A549 (cell line): Measurements from ENCODE around the gene NXPH4. TPM values are rescaled to one million over a fixed set of nuclear protein-coding genes. Genes with fewer than 3 reads are reported as not detected.

Source experiments
- ATAC-seq, 2 experiments: fragments of 200-7000 bp in 1 of 2; fragments of >200 bp in 1 of 2; cut with Nextera tagmentation in 1 of 2; cut with Tn5 transposase in 1 of 2; 3 replicates each; pipeline versions ENCODE4 v1.8.0 to v1.9.1; 2018 to 2020; ENCODE audit warnings: mild to moderate bottlenecking in 1 of 2, moderate library complexity in 1 of 2
- CTCF ChIA-PET: fragments of 300-600 bp; sonication (Branson Sonifier 250); formaldehyde crosslinking; extraction: SDS; loops from one replicate; lab custom pipeline; 2021; ENCODE audit warnings: antibody characterized with exemption, inconsistent platforms; lab: Yijun Ruan, JAX
- POLR2A ChIA-PET: fragments of 350-600 bp; formaldehyde crosslinking; extraction: SDS; loops from one replicate; lab custom pipeline; 2021; ENCODE audit warnings: antibody characterized with exemption, inconsistent platforms; lab: Yijun Ruan, JAX
- DNase-seq, 2 experiments: peaks; one replicate each; pipeline versions ENCODE4 v3.0.0 to v3.0.0-alpha.2; 2011 to 2016; ENCODE audit warnings: low read depth in 1 of 2, low spot score in 1 of 2
- FAIRE-seq: peaks from 2 replicates; lab custom pipeline; 2011; peaks lifted over from hg19 to GRCh38; lab: Jason Lieb, UNC
- H3K27ac ChIP-seq, 2 experiments: fragments of >200 bp; sonication (Bioruptor Twin); formaldehyde crosslinking; 3 replicates each; pipeline ENCODE4 v1.5.1; 2016 to 2017
- H3K4me1 ChIP-seq: fragments of >200 bp; sonication (Bioruptor Twin); formaldehyde crosslinking; 3 replicates; pipeline ENCODE4 v1.6.1; 2016
- H3K4me2 ChIP-seq: fragments of >200 bp; sonication (Bioruptor Twin); formaldehyde crosslinking; 3 replicates; pipeline ENCODE4 v1.6.1; 2016
- H3K4me3 ChIP-seq: fragments of >200 bp; sonication (Bioruptor Twin); formaldehyde crosslinking; 3 replicates; pipeline ENCODE4 v1.5.1; 2016
- H3K9me3 ChIP-seq: fragments of >200 bp; sonication (Bioruptor Twin); formaldehyde crosslinking; 3 replicates; pipeline ENCODE4 v1.6.1; 2016
- BHLHE40 ChIP-seq: IDR thresholded peaks from 2 replicates; pipeline ENCODE4 v1.6.1; 2012; ENCODE audit warnings: low read depth, low read length, inconsistent platforms
- CBX2 ChIP-seq: fragments of 200-600 bp; sonication (generic); IDR thresholded peaks from 2 replicates; pipeline ENCODE4 v1.6.1; 2016; ENCODE audit warnings: low read depth, mild to moderate bottlenecking, borderline replicate concordance
- CBX8 ChIP-seq: fragments of 200-600 bp; sonication (generic); IDR thresholded peaks from 2 replicates; pipeline ENCODE4 v1.6.1; 2016
- CHD2 ChIP-seq: fragments of 150-350 bp; IDR thresholded peaks from 2 replicates; pipeline ENCODE4 v1.6.1; 2014; ENCODE audit warnings: low read length; ENCODE audit not compliant: partially characterized antibody
- EHF ChIP-seq: fragments of 250-450 bp; sonication (Bioruptor Pico); IDR thresholded peaks from 2 replicates; pipeline ENCODE4 v1.5.0; 2020; ENCODE audit warnings: mild to moderate bottlenecking
- EHMT2 ChIP-seq: fragments of 200-600 bp; sonication (generic); IDR thresholded peaks from 2 replicates; pipeline ENCODE4 v1.6.1; 2016; ENCODE audit warnings: antibody characterized with exemption, low read depth, mild to moderate bottlenecking, moderate library complexity
- ESRRA ChIP-seq: fragments of 150-350 bp; IDR thresholded peaks from 2 replicates; pipeline ENCODE4 v1.6.1; 2014; ENCODE audit warnings: mild to moderate bottlenecking, low read length, borderline replicate concordance
- HEYL ChIP-seq: fragments of 250-450 bp; sonication (Bioruptor Pico); IDR thresholded peaks from 2 replicates; pipeline ENCODE4 v1.8.0; 2021; ENCODE audit warnings: mild to moderate bottlenecking, moderate library complexity
- HOXA7 ChIP-seq: fragments of 250-450 bp; sonication (Bioruptor Pico); IDR thresholded peaks from 2 replicates; pipeline ENCODE4 v1.5.0; 2020; ENCODE audit warnings: mild to moderate bottlenecking, moderate library complexity
- HOXB5 ChIP-seq: fragments of 250-450 bp; sonication (Bioruptor Pico); IDR thresholded peaks from 2 replicates; pipeline ENCODE4 v1.5.0; 2020; ENCODE audit warnings: mild to moderate bottlenecking, moderate library complexity
- JUN ChIP-seq, 2 experiments: fragments of >200 bp; sonication (Bioruptor Twin); formaldehyde crosslinking; IDR thresholded peaks; 2 replicates in 1 of 2; 3 replicates in 1 of 2; pipeline ENCODE4 v1.6.1; 2016 to 2017
- MAFK ChIP-seq: fragments of 450-650 bp; IDR thresholded peaks from 2 replicates; pipeline ENCODE4 v1.6.1; 2014; ENCODE audit not compliant: partially characterized antibody
- NFE2L2 ChIP-seq: fragments of 150-350 bp; conservative IDR thresholded peaks from 2 replicates; pipeline ENCODE4 v1.6.1; 2014; ENCODE audit warnings: low read length
- RAD21 ChIP-seq, 2 experiments: fragments of >200 bp in 1 of 2; sonication (Bioruptor Twin) in 1 of 2; formaldehyde crosslinking in 1 of 2; IDR thresholded peaks in 1 of 2; conservative IDR thresholded peaks in 1 of 2; 2 replicates in 1 of 2; 3 replicates in 1 of 2; pipeline ENCODE4 v1.6.1; 2012 to 2018; ENCODE audit warnings: inconsistent platforms in 1 of 2
- RARB ChIP-seq: fragments of 250-450 bp; sonication (Bioruptor Pico); IDR thresholded peaks from 2 replicates; pipeline ENCODE4 v1.8.0; 2021; ENCODE audit warnings: mild to moderate bottlenecking, moderate library complexity
- RCOR1 ChIP-seq: fragments of 150-350 bp; IDR thresholded peaks from 2 replicates; pipeline ENCODE4 v1.6.1; 2014; ENCODE audit warnings: antibody characterized with exemption, low read length, low read depth
- RFX5 ChIP-seq: fragments of 450-650 bp; IDR thresholded peaks from 2 replicates; pipeline ENCODE4 v1.7.1; 2014; ENCODE audit warnings: antibody characterized with exemption, mild to moderate bottlenecking, moderate library complexity
- RNF2 ChIP-seq: fragments of 200-600 bp; sonication (generic); IDR thresholded peaks from 2 replicates; pipeline ENCODE4 v1.6.1; 2016; ENCODE audit warnings: low read depth, mild to moderate bottlenecking, antibody characterized with exemption, moderate library complexity, borderline replicate concordance
- SREBF2 ChIP-seq: fragments of 450-650 bp; IDR thresholded peaks from 2 replicates; pipeline ENCODE4 v1.6.1; 2014; ENCODE audit warnings: mild to moderate bottlenecking, moderate library complexity
- TFCP2L1 ChIP-seq: fragments of 250-450 bp; sonication (Bioruptor Pico); IDR thresholded peaks from 2 replicates; pipeline ENCODE4 v1.5.0; 2021; ENCODE audit warnings: mild to moderate bottlenecking
- TP53 ChIP-seq: fragments of 250-450 bp; sonication (Bioruptor Pico); IDR thresholded peaks from 2 replicates; pipeline ENCODE4 v1.5.0; 2021; ENCODE audit warnings: mild to moderate bottlenecking, moderate library complexity
- ZC3H11A ChIP-seq: fragments of 450-650 bp; IDR thresholded peaks from 2 replicates; pipeline ENCODE4 v1.6.1; 2014; ENCODE audit warnings: antibody characterized with exemption, mild to moderate bottlenecking
- ZNF302 ChIP-seq: fragments of 250-450 bp; sonication (Bioruptor Pico); IDR thresholded peaks from 2 replicates; pipeline ENCODE4 v1.9.0; 2021; ENCODE audit warnings: inconsistent platforms, mild to moderate bottlenecking, moderate library complexity
- WGBS: methylation state at CpG from one replicate; pipeline ENCODE4 v1.1.6; 2017; ENCODE audit errors: missing lambda C conversion rate; 5-methylcytosine and 5-hydroxymethylcytosine counted together
- polyA plus RNA-seq, 4 experiments: library from polyadenylated mRNA; depleted of rRNA in 3 of 4; stranded (reverse); fragments of >200 nt; fragmentation: RNase III in 1 of 4; extraction: RNeasy Plus Mini Kit Qiagen cat#74134 plus additional on column Dnase treatment in 1 of 4; gene quantifications; 2 replicates in 3 of 4; 3 replicates in 1 of 4; pipeline ENCODE4 v1.2.3, GENCODE V29; 2011 to 2017
- TF ChIP-seq, protein P1 (sequence below): fragments of >200 bp; sonication (Bioruptor Twin); formaldehyde crosslinking; IDR thresholded peaks from 3 replicates; pipeline ENCODE4 v1.6.1; 2016
- TF ChIP-seq, protein P2 (sequence below): fragments of >200 bp; sonication (Bioruptor Twin); formaldehyde crosslinking; IDR thresholded peaks from 3 replicates; pipeline ENCODE4 v1.5.1; 2016

The NXPH4 gene
- polyA plus RNA-seq, 2 of the 4 experiments (the other 2 are of a cell fraction) = 0.52 to 3.5 TPM

DNA sequence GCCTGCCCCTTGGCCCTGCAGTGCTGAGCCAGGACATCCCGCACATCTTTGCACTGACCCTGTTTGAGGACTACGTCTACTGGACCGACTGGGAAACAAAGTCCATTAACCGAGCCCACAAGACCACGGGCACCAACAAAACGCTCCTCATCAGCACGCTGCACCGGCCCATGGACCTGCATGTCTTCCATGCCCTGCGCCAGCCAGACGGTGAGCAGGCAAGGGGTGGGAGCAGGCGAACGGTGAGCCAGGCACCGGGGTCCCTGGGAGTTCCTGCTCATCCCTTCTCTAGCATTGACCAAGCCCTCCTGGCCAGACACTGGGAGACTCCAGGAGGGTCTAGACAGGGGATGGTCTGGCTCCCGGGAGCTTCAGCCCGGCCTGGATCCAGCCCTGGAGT is 17.4 kb upstream of the NXPH4 start:
- POLR2A ChIA-PET = no interaction called here
- DNase-seq = no peak

DNA sequence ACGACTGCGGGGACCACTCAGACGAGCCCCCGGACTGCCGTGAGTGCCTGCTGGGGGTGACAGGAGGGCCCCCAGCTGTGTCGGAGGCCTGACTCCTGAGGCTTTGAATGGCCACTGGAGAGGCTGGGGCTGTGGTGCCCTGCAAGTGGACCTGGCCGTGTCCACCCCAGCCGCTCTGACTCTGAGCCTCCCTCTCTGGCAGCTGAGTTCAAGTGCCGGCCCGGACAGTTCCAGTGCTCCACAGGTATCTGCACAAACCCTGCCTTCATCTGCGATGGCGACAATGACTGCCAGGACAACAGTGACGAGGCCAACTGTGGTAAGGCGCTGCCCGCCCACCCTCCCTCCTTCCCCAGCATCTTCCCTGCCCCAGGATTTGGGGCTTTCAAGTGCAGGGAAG is 16.1 kb upstream of the NXPH4 start:
- ChIA-PET POLR2A (no interaction called here), CTCF (interaction anchor here (0.9 to 2.8 kb wide), 2 partner anchors 13 to 72 kb away, joined by 4 to 17 read pairs; partner anchors contain the start of gene LRP1)
- no peak for ATAC-seq

More for the DNA sequence above, 17.4 kb upstream of the NXPH4 start:
- Histone ChIP-seq H3K4me3 (no peak overlapping the region), H3K4me1 (no peaks in the 10 kb centered on the region), H3K27ac (no peak overlapping the region), H3K9me3 (no peaks in the 10 kb centered on the region), H3K4me2 (no peak overlapping the region)
- 81% methylated on average over 8 of the region's 15 CpGs for WGBS
- TF ChIP-seq RNF2 = no peak
- no peak for TF ChIP-seq HOXA7 (CRISPR knock-in tag)
- TF ChIP-seq CBX2 = no peak
- no peak for TF ChIP-seq HOXB5
- TF ChIP-seq CHD2 = no peak
- TF ChIP-seq HEYL = no peak
- no peak for TF ChIP-seq ZC3H11A
- TF ChIP-seq NFE2L2 = no peak
- TF ChIP-seq, protein P1, sequence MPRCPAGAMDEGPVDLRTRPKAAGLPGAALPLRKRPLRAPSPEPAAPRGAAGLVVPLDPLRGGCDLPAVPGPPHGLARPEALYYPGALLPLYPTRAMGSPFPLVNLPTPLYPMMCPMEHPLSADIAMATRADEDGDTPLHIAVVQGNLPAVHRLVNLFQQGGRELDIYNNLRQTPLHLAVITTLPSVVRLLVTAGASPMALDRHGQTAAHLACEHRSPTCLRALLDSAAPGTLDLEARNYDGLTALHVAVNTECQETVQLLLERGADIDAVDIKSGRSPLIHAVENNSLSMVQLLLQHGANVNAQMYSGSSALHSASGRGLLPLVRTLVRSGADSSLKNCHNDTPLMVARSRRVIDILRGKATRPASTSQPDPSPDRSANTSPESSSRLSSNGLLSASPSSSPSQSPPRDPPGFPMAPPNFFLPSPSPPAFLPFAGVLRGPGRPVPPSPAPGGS = no peak
- no peak for TF ChIP-seq RARB
- no peak for TF ChIP-seq RCOR1
- TF ChIP-seq, protein P2, sequence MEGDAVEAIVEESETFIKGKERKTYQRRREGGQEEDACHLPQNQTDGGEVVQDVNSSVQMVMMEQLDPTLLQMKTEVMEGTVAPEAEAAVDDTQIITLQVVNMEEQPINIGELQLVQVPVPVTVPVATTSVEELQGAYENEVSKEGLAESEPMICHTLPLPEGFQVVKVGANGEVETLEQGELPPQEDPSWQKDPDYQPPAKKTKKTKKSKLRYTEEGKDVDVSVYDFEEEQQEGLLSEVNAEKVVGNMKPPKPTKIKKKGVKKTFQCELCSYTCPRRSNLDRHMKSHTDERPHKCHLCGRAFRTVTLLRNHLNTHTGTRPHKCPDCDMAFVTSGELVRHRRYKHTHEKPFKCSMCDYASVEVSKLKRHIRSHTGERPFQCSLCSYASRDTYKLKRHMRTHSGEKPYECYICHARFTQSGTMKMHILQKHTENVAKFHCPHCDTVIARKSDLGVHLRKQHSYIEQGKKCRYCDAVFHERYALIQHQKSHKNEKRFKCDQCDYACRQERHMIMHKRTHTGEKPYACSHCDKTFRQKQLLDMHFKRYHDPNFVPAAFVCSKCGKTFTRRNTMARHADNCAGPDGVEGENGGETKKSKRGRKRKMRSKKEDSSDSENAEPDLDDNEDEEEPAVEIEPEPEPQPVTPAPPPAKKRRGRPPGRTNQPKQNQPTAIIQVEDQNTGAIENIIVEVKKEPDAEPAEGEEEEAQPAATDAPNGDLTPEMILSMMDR = no peak
- no peak for TF ChIP-seq TP53 (CRISPR knock-in tag)
- TF ChIP-seq MAFK = no peak
- no peak for TF ChIP-seq EHMT2
- TF ChIP-seq TFCP2L1 (CRISPR knock-in tag) = no peak
- no peak for TF ChIP-seq ZNF302 (CRISPR knock-in tag)
- CTCF ChIA-PET = interaction anchor here (1.1 to 20.5 kb wide), 3 partner anchors 14 to 25 kb away, joined by 3 to 383 read pairs (median 45); no protein-coding TSS in a partner anchor
- no peak for FAIRE-seq
- ATAC-seq = no peak

DNA sequence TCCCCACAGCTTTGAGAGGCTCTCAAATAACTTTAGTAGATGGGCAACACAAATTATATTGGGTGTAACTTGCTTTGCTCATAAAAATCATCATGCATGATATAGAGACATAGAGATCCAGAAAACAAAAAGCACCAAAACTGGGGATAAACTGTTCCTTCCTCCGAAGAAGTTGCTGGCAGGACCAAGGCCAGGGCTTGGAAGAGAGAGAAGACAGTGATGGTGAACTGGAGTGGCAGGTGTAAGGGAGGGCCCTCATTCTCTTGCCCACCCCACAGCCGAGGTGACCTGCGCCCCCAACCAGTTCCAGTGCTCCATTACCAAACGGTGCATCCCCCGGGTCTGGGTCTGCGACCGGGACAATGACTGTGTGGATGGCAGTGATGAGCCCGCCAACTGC is 15.4 kb upstream of the NXPH4 start:
- no peak overlapping the region for H3K27ac ChIP-seq
- 77% methylated on average over 8 of the region's 8 CpGs for WGBS
- TF ChIP-seq RNF2 (no peak), RAD21 (conservative IDR thresholded peaks at IDR 0.05 in 1 of 2, IDR thresholded peaks at IDR 0.05 in 1 of 2) (no peak), ESRRA (no peak), EHF (CRISPR knock-in tag) (no peak), RFX5 (no peak), SREBF2 (no peak), ZNF302 (CRISPR knock-in tag) (no peak), JUN (IDR thresholded peaks at IDR 0.05) (no peak)
- TF ChIP-seq, all 56 proteins: peak for 0
- ChIA-PET CTCF (interaction anchor here (0.9 to 2.8 kb wide), 3 partner anchors 12 to 72 kb away, joined by 4 to 17 read pairs (median 4); partner anchors contain the start of gene LRP1), POLR2A (no interaction called here)
- FAIRE-seq (no peak), ATAC-seq (no peak), DNase-seq (no peak)
- H3K4me1 ChIP-seq = no peaks in the 10 kb centered on the region
- no peak overlapping the region for H3K4me3 ChIP-seq
- no peaks in the 10 kb centered on the region for H3K9me3 ChIP-seq
- no peak overlapping the region for H3K4me2 ChIP-seq

More for the DNA sequence above, 16.1 kb upstream of the NXPH4 start:
- WGBS = 84% methylated on average over 8 of the region's 15 CpGs
- no peaks in the 10 kb centered on the region for H3K4me1 ChIP-seq
- no peak overlapping the region for H3K27ac ChIP-seq
- no peak overlapping the region for H3K4me3 ChIP-seq
- TF ChIP-seq BHLHE40 = no peak
- no peak for TF ChIP-seq TP53 (CRISPR knock-in tag)
- no peak for TF ChIP-seq SREBF2
- no peak for TF ChIP-seq HOXA7 (CRISPR knock-in tag)
- TF ChIP-seq HOXB5 = no peak
- TF ChIP-seq ZNF302 (CRISPR knock-in tag) = no peak
- TF ChIP-seq NFE2L2 = no peak
- no peak for TF ChIP-seq CHD2
- no peak for TF ChIP-seq CBX8
- TF ChIP-seq JUN (IDR thresholded peaks at IDR 0.05) = no peak
- TF ChIP-seq RNF2 = no peak
- TF ChIP-seq RARB = no peak
- no peak for FAIRE-seq
- H3K4me2 ChIP-seq = no peak overlapping the region
- H3K9me3 ChIP-seq = no peaks in the 10 kb centered on the region
- no peak for DNase-seq
